Mesenchymal stem cell (in vitro differentiated cells and primary cell): ENCODE measurements around the gene SLPI.

Source experiments
- DNase-seq: peaks from one replicate; pipeline ENCODE4 v3.0.0-alpha.2; 2013
- H2AFZ ChIP-seq: one replicate; pipeline ENCODE4 v1.6.1; 2013; ENCODE audit warnings: low read depth, mild to moderate bottlenecking, control low read depth, inconsistent platforms, low read length, moderate library complexity
- H2AK5ac ChIP-seq: 2 replicates; pipeline ENCODE4 v1.6.1; 2013; ENCODE audit warnings: low read length, moderate library complexity, mild to moderate bottlenecking, inconsistent platforms; ENCODE audit not compliant: severe bottlenecking
- H2BK120ac ChIP-seq: one replicate; pipeline ENCODE4 v1.6.1; 2013; ENCODE audit warnings: low read depth, mild to moderate bottlenecking, inconsistent platforms, low read length, moderate library complexity
- H2BK12ac ChIP-seq, 2 experiments: one replicate each; pipeline ENCODE4 v1.6.1; 2013; ENCODE audit warnings: inconsistent platforms in 2 of 2, low read length in 2 of 2, mild to moderate bottlenecking in 2 of 2, moderate library complexity in 2 of 2, control low read depth in 1 of 2
- H2BK15ac ChIP-seq: one replicate; pipeline ENCODE4 v1.6.1; 2013; ENCODE audit warnings: mild to moderate bottlenecking, low read depth, inconsistent platforms; ENCODE audit not compliant: poor library complexity, severe bottlenecking
- H2BK5ac ChIP-seq: 2 replicates; pipeline ENCODE4 v1.6.1; 2013; ENCODE audit warnings: low read depth, mild to moderate bottlenecking, low read length, control low read depth, inconsistent platforms; ENCODE audit not compliant: poor library complexity, severe bottlenecking
- H3K14ac ChIP-seq, 2 experiments: one replicate each; pipeline ENCODE4 v1.6.1; 2013; ENCODE audit warnings: inconsistent platforms in 2 of 2, low read length in 2 of 2, control low read depth in 1 of 2, mild to moderate bottlenecking in 1 of 2, moderate library complexity in 1 of 2
- H3K18ac ChIP-seq, 2 experiments: one replicate each; pipeline ENCODE4 v1.6.1; 2013; ENCODE audit warnings: inconsistent platforms in 2 of 2, low read length in 2 of 2, control low read depth in 1 of 2, low read depth in 1 of 2, mild to moderate bottlenecking in 1 of 2
- H3K23ac ChIP-seq, 2 experiments: one replicate each; pipeline ENCODE4 v1.6.1; 2013; ENCODE audit warnings: inconsistent platforms in 2 of 2, low read length in 2 of 2, mild to moderate bottlenecking in 2 of 2, moderate library complexity in 2 of 2, control low read depth in 1 of 2
- H3K27ac ChIP-seq: 2 replicates; pipeline ENCODE4 v1.5.1; 2013; ENCODE audit warnings: mild to moderate bottlenecking, moderate library complexity, low read length, control low read depth, inconsistent platforms; ENCODE audit not compliant: poor library complexity, severe bottlenecking
- H3K27me3 ChIP-seq, 2 experiments: 2 replicates each; pipeline versions ENCODE4 v1.6.1 to v1.7.0; 2013; ENCODE audit warnings: low read length in 2 of 2, mild to moderate bottlenecking in 2 of 2, moderate library complexity in 2 of 2, control low read depth in 1 of 2, inconsistent platforms in 1 of 2; ENCODE audit not compliant: control insufficient read depth in 1 of 2, insufficient read depth in 1 of 2
- H3K36me3 ChIP-seq, 2 experiments: 2 replicates each; pipeline versions ENCODE4 v1.6.1 to v1.7.0; 2013; ENCODE audit warnings: low read length in 2 of 2, control low read depth in 1 of 2, inconsistent platforms in 1 of 2, low read depth in 1 of 2, mild to moderate bottlenecking in 1 of 2; ENCODE audit not compliant: insufficient read depth in 2 of 2, control insufficient read depth in 1 of 2
- H3K4ac ChIP-seq, 2 experiments: one replicate each; pipeline ENCODE4 v1.6.1; 2013; ENCODE audit warnings: inconsistent platforms in 2 of 2, low read length in 2 of 2, mild to moderate bottlenecking in 2 of 2, moderate library complexity in 2 of 2, control low read depth in 1 of 2, low read depth in 1 of 2
- H3K4me1 ChIP-seq: 2 replicates; pipeline ENCODE4 v1.6.1; 2013; ENCODE audit warnings: low read depth, low read length, control low read depth; ENCODE audit not compliant: control insufficient read depth, insufficient read depth
- H3K4me2 ChIP-seq: 2 replicates; pipeline ENCODE4 v1.6.1; 2013; ENCODE audit warnings: low read length, mild to moderate bottlenecking, inconsistent platforms; ENCODE audit not compliant: poor library complexity, severe bottlenecking
- H3K4me3 ChIP-seq, 2 experiments: 2 replicates each; pipeline versions ENCODE4 v1.5.1 to v1.7.0; 2013; ENCODE audit warnings: low read length in 2 of 2, mild to moderate bottlenecking in 2 of 2, control low read depth in 1 of 2, low read depth in 1 of 2; ENCODE audit not compliant: insufficient read depth in 1 of 2
- H3K79me1 ChIP-seq: replicated peaks from 2 replicates; pipeline ENCODE4 v1.6.1; 2013; ENCODE audit warnings: mild to moderate bottlenecking, control low read depth, low read length, inconsistent platforms; ENCODE audit not compliant: poor library complexity, severe bottlenecking
- H3K9ac ChIP-seq: 2 replicates; pipeline ENCODE4 v1.7.0; 2013; ENCODE audit warnings: mild to moderate bottlenecking, low read length, moderate library complexity
- H3K9me3 ChIP-seq: 2 replicates; pipeline ENCODE4 v1.7.0; 2013; ENCODE audit warnings: mild to moderate bottlenecking, low read length; ENCODE audit not compliant: control insufficient read depth
- H4K8ac ChIP-seq: one replicate; pipeline ENCODE4 v1.6.1; 2013; ENCODE audit warnings: inconsistent platforms, mild to moderate bottlenecking, low read length, moderate library complexity
- H4K91ac ChIP-seq: one replicate; pipeline ENCODE4 v1.6.1; 2013; ENCODE audit warnings: mild to moderate bottlenecking, low read length, inconsistent platforms
- WGBS: methylation state at CpG from one replicate; pipeline ENCODE4 v1.1.7; 2013; ENCODE audit warnings: mixed read lengths; 5-methylcytosine and 5-hydroxymethylcytosine counted together

Gene SLPI

GRCh38 chr20:45229264-45230056, 24.9 kb downstream of the SLPI start:
- H3K4me2 ChIP-seq = no peak overlapping the region
- no peak for DNase-seq
- H3K23ac ChIP-seq = no peak overlapping the region
- WGBS = 59% methylated on average over 17 of the region's 18 CpGs
- no peak overlapping the region for H2BK15ac ChIP-seq
- no peak overlapping the region for H3K14ac ChIP-seq
- no peak overlapping the region for H4K8ac ChIP-seq
- no peak overlapping the region for H3K27ac ChIP-seq
- no peak overlapping the region for H3K18ac ChIP-seq
- H2BK12ac ChIP-seq = no peak overlapping the region
- H3K4me3 ChIP-seq = no peak overlapping the region
- H3K9ac ChIP-seq = no peak overlapping the region
- no peaks in the 10 kb centered on the region for H3K4me1 ChIP-seq
- H2BK5ac ChIP-seq = no peak overlapping the region
- H2BK120ac ChIP-seq = no peak overlapping the region
- H2AK5ac ChIP-seq = no peak overlapping the region
- H3K27me3 ChIP-seq = peaks cover 4 to 80% of the 10 kb centered on the region in 2 experiments
- H4K91ac ChIP-seq = no peak overlapping the region
- no peaks in the 10 kb centered on the region for H3K79me1 ChIP-seq
- H3K4ac ChIP-seq = no peak overlapping the region
- no peak overlapping the region for H2AFZ ChIP-seq
- H3K36me3 ChIP-seq = no peaks in the 10 kb centered on the region
- no peaks in the 10 kb centered on the region for H3K9me3 ChIP-seq

- no peak overlapping the region for H3K4ac ChIP-seq
- H3K4me2 ChIP-seq = no peak overlapping the region
- no CpG with 5 or more reads among the region's 1 CpG for WGBS
- no peak overlapping the region for H4K91ac ChIP-seq
- no peak overlapping the region for H2AFZ ChIP-seq
- H2AK5ac ChIP-seq = no peak overlapping the region
- H4K8ac ChIP-seq = no peak overlapping the region
- H3K23ac ChIP-seq = no peak overlapping the region
- no peak overlapping the region for H3K18ac ChIP-seq
- no peak overlapping the region for H2BK120ac ChIP-seq
- no peak overlapping the region for H2BK5ac ChIP-seq
- no peak overlapping the region for H3K4me3 ChIP-seq
- no peak overlapping the region for H3K9ac ChIP-seq
- no peak overlapping the region for H2BK12ac ChIP-seq
- peaks cover 6 to 82% of the 10 kb centered on the region in 2 experiments for H3K27me3 ChIP-seq
- H3K4me1 ChIP-seq = no peaks in the 10 kb centered on the region
- no peak overlapping the region for H3K27ac ChIP-seq
- H3K9me3 ChIP-seq = no peaks in the 10 kb centered on the region
- H3K14ac ChIP-seq = no peak overlapping the region
- H2BK15ac ChIP-seq = no peak overlapping the region
- DNase-seq = no peak
- no peaks in the 10 kb centered on the region for H3K36me3 ChIP-seq
- H3K79me1 ChIP-seq = no peaks in the 10 kb centered on the region
Measured at GRCh38 chr20:45226287-45226686, 28.1 kb downstream of the SLPI start.

GRCh38 chr20:45223136-45223535, 31.2 kb downstream of the SLPI start:
- DNase-seq = no peak
- Histone ChIP-seq H3K79me1 (no peaks in the 10 kb centered on the region), H2BK5ac (no peak overlapping the region)

DNA sequence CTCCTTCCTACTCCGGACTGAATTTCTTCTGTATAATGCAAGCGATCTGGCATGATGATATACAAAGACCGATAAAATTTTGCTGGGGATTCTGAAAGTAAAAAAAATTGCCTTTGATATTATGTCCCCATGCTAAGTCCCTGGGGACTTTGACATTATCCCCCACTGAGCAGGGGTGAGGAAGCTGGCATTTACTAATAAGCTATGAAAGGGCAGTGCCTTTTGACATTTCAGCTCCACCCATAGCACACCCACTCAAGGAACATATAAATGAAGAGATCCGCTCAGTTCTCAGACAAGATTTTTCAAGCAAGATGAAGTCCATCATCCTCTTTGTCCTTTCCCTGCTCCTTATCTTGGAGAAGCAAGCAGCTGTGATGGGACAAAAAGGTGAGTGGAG, 33.3 kb downstream of the SLPI start, which contains the start of gene SEMG2:
SEMG2 (plus strand) TSS at position 298 of the 400 bp plus-strand sequence; CDS start at position 315, 17 bp downstream.
- H3K4me2 ChIP-seq = no peak within 1 kb of the TSS
- H4K91ac ChIP-seq = no peak within 1 kb of the TSS
- no peak within 1 kb of the TSS for H3K27ac ChIP-seq
- no peaks in the 10 kb centered on the region for H3K79me1 ChIP-seq
- H3K4ac ChIP-seq = no peak within 1 kb of the TSS
- no peak within 1 kb of the TSS for H2BK5ac ChIP-seq
- DNase-seq = no peak
- H2AFZ ChIP-seq = no peak within 1 kb of the TSS
- H3K14ac ChIP-seq = no peak within 1 kb of the TSS
- no peak within 1 kb of the TSS for H3K9ac ChIP-seq
- H3K4me1 ChIP-seq = no peaks in the 10 kb centered on the region
- no peak within 1 kb of the TSS for H2AK5ac ChIP-seq
- H3K23ac ChIP-seq = no peak within 1 kb of the TSS
- peaks cover 11 to 57% of the 10 kb centered on the region in 2 experiments for H3K27me3 ChIP-seq
- H4K8ac ChIP-seq = no peak within 1 kb of the TSS
- H3K36me3 ChIP-seq = no peaks in the 10 kb centered on the region
- H3K18ac ChIP-seq = no peak within 1 kb of the TSS
- no peak within 1 kb of the TSS for H3K4me3 ChIP-seq
- no peak within 1 kb of the TSS for H2BK120ac ChIP-seq
- WGBS = 96% methylated on average over 4 of the region's 4 CpGs
- H2BK15ac ChIP-seq = no peak within 1 kb of the TSS
- no peak within 1 kb of the TSS for H2BK12ac ChIP-seq
- no peaks in the 10 kb centered on the region for H3K9me3 ChIP-seq

More at GRCh38 chr20:45223136-45223535, 31.2 kb downstream of the SLPI start:
- Histone ChIP-seq H3K27ac (no peak overlapping the region), H3K36me3 (no peaks in the 10 kb centered on the region), H2BK12ac (no peak overlapping the region), H3K4me2 (no peak overlapping the region), H2BK15ac (no peak overlapping the region), H3K4me3 (no peak overlapping the region), H3K4me1 (no peaks in the 10 kb centered on the region), H3K14ac (no peak overlapping the region), H2AFZ (no peak overlapping the region), H3K23ac (no peak overlapping the region), H2AK5ac (no peak overlapping the region), H4K8ac (no peak overlapping the region), H3K4ac (no peak overlapping the region), H4K91ac (no peak overlapping the region), H3K9ac (no peak overlapping the region), H3K9me3 (no peaks in the 10 kb centered on the region), H2BK120ac (no peak overlapping the region), H3K18ac (no peak overlapping the region), H3K27me3 (peaks cover 11 to 71% of the 10 kb centered on the region in 2 experiments)
